Measurements from ENCODE around the gene ANAPC2.

GRCh38 chr9:137126786-137127185 is 61.6 kb downstream of the ANAPC2 start:
- TF ChIP-seq FOXK2 (IDR thresholded peaks at IDR 0.05) (no peak), FOXM1 (IDR thresholded peaks at IDR 0.05; ENCODE audit: borderline replicate concordance) (no peak), HDGF (IDR thresholded peaks at IDR 0.05; ENCODE audit: borderline replicate concordance) (no peak), SP1 (IDR thresholded peaks at IDR 0.05) (no peak), ARNT (IDR thresholded peaks at IDR 0.05) (no peak), NFRKB (IDR thresholded peaks at IDR 0.05) (no peak), ZNF384 (IDR thresholded peaks at IDR 0.05) (no peak)

Data from HEK293T (cell line).